IMR-90 (cell line): ENCODE data around the gene TF. TPM values are rescaled to one million over a fixed set of nuclear protein-coding genes. Genes with fewer than 3 reads are reported as not detected.

Experiments
- ATAC-seq: fragments of 200-7000 bp; cut with Tn5 transposase; 2 replicates; pipeline ENCODE4 v1.9.1; 2020; ENCODE audit warnings: low read depth, mild to moderate bottlenecking, moderate library complexity
- BruUV-seq: library from RNA; stranded (reverse); fragments of 400-500 nt; replicated peaks from 2 replicates; lab custom pipeline; 2021; lab: Mats Ljungman, UMichigan
- CTCF ChIA-PET: fragments of 300-600 bp; formaldehyde crosslinking; extraction: SDS; loops from one replicate; lab custom pipeline; 2021; ENCODE audit warnings: antibody characterized with exemption; lab: Yijun Ruan, JAX
- POLR2A ChIA-PET: fragments of 300-600 bp; sonication (Branson Sonifier 250); formaldehyde crosslinking; loops from one replicate; lab custom pipeline; 2022; ENCODE audit warnings: antibody characterized with exemption; ENCODE audit not compliant: unreplicated experiment; lab: Charles Lee
- DNase-seq: peaks from one replicate; pipeline ENCODE4 v3.0.0; 2013
- H2AFZ ChIP-seq: replicated peaks from 2 replicates; pipeline ENCODE3; 2013; ENCODE audit warnings: low read length, mild to moderate bottlenecking; ENCODE audit not compliant: poor library complexity
- H2AK5ac ChIP-seq: 2 replicates; pipeline ENCODE4 v1.6.1; 2013; ENCODE audit warnings: low read depth, low read length, inconsistent platforms
- H2AK9ac ChIP-seq: replicated peaks from 2 replicates; pipeline ENCODE3; 2013; ENCODE audit warnings: mild to moderate bottlenecking, low read depth, low read length, moderate library complexity; ENCODE audit not compliant: poor library complexity
- H2BK120ac ChIP-seq: 2 replicates; pipeline ENCODE4 v1.6.1; 2013; ENCODE audit warnings: low read depth, low read length, inconsistent platforms
- H2BK15ac ChIP-seq: 3 replicates; pipeline ENCODE4 v1.6.1; 2013; ENCODE audit warnings: low read depth, low read length, inconsistent platforms
- H2BK20ac ChIP-seq: 2 replicates; pipeline ENCODE4 v1.6.1; 2013; ENCODE audit warnings: low read depth, mild to moderate bottlenecking, inconsistent platforms, low read length, moderate library complexity
- H2BK5ac ChIP-seq: 2 replicates; pipeline ENCODE4 v1.6.1; 2013; ENCODE audit warnings: mild to moderate bottlenecking, low read depth, low read length, inconsistent platforms; ENCODE audit not compliant: poor library complexity, severe bottlenecking
- H3K14ac ChIP-seq: replicated peaks from 2 replicates; pipeline ENCODE4 v1.6.1; 2013; ENCODE audit warnings: low read depth, low read length, inconsistent platforms
- H3K18ac ChIP-seq: 2 replicates; pipeline ENCODE4 v1.6.1; 2013; ENCODE audit warnings: low read depth, low read length, control low read depth
- H3K23ac ChIP-seq: 2 replicates; pipeline ENCODE4 v1.6.1; 2013; ENCODE audit warnings: low read depth, low read length, inconsistent platforms
- H3K27ac ChIP-seq: 2 replicates; pipeline ENCODE4 v1.5.1; 2013; ENCODE audit warnings: mild to moderate bottlenecking, control low read depth, low read length; ENCODE audit not compliant: insufficient read depth
- H3K27me3 ChIP-seq: 2 replicates; pipeline ENCODE4 v1.6.1; 2013; ENCODE audit warnings: low read length; ENCODE audit not compliant: control insufficient read depth, insufficient read depth
- H3K36me3 ChIP-seq: 2 replicates; pipeline ENCODE4 v1.6.1; 2013; ENCODE audit warnings: low read length, mixed read lengths; ENCODE audit not compliant: control insufficient read depth, insufficient read depth
- H3K4ac ChIP-seq: 2 replicates; pipeline ENCODE4 v1.6.1; 2013; ENCODE audit warnings: low read depth, low read length, inconsistent platforms
- H3K4me1 ChIP-seq: 2 replicates; pipeline ENCODE4 v1.6.1; 2013; ENCODE audit warnings: low read length, mixed read lengths; ENCODE audit not compliant: control insufficient read depth, insufficient read depth
- H3K4me2 ChIP-seq: 2 replicates; pipeline ENCODE4 v1.6.1; 2013; ENCODE audit warnings: low read depth, mild to moderate bottlenecking, control low read depth, low read length, moderate library complexity
- H3K4me3 ChIP-seq: 2 replicates; pipeline ENCODE4 v1.5.1; 2013; ENCODE audit warnings: low read depth, mild to moderate bottlenecking, control low read depth, low read length, moderate library complexity; ENCODE audit not compliant: insufficient read depth
- H3K56ac ChIP-seq: 2 replicates; pipeline ENCODE4 v1.6.1; 2013; ENCODE audit warnings: low read length, inconsistent platforms; ENCODE audit not compliant: insufficient read depth; ENCODE audit errors: extremely low read depth
- H3K79me1 ChIP-seq, 2 experiments: 2 replicates each; pipeline ENCODE4 v1.6.1; 2013; ENCODE audit warnings: low read length in 2 of 2, inconsistent platforms in 1 of 2, low read depth in 1 of 2
- H3K9ac ChIP-seq: 2 replicates; pipeline ENCODE4 v1.6.1; 2013; ENCODE audit warnings: low read depth, low read length, control low read depth
- H3K9me1 ChIP-seq: 2 replicates; pipeline ENCODE4 v1.6.1; 2013; ENCODE audit warnings: low read length, inconsistent platforms; ENCODE audit not compliant: insufficient read depth
- H3K9me3 ChIP-seq: 2 replicates; pipeline ENCODE4 v1.6.1; 2013; ENCODE audit warnings: low read length; ENCODE audit not compliant: control insufficient read depth, insufficient read depth
- H4K20me1 ChIP-seq: 2 replicates; pipeline ENCODE4 v1.6.1; 2013; ENCODE audit warnings: low read length, inconsistent platforms; ENCODE audit not compliant: insufficient read depth
- H4K5ac ChIP-seq: 2 replicates; pipeline ENCODE4 v1.6.1; 2013; ENCODE audit warnings: mild to moderate bottlenecking, low read depth, low read length, control low read depth
- H4K8ac ChIP-seq, 2 experiments: 2 replicates each; pipeline ENCODE4 v1.6.1; 2013; ENCODE audit warnings: low read depth in 2 of 2, low read length in 2 of 2, control low read depth in 1 of 2, inconsistent platforms in 1 of 2
- H4K91ac ChIP-seq: 2 replicates; pipeline ENCODE4 v1.6.1; 2013; ENCODE audit warnings: low read depth, low read length, inconsistent platforms; ENCODE audit not compliant: insufficient read depth
- CEBPB ChIP-seq: IDR thresholded peaks from 2 replicates; pipeline ENCODE4 v1.6.1; 2012; ENCODE audit warnings: low read depth, low read length, improper control_type of control experiment
- FOS ChIP-seq: fragments of 150-350 bp; IDR thresholded peaks from 2 replicates; pipeline ENCODE4 v1.6.1; 2016; ENCODE audit warnings: low read depth, low read length
- MXI1 ChIP-seq: IDR thresholded peaks from 2 replicates; pipeline ENCODE4 v1.6.1; 2012; ENCODE audit warnings: low read depth, mild to moderate bottlenecking, low read length, moderate library complexity, borderline replicate concordance
- NFE2L2 ChIP-seq: fragments of 150-350 bp; IDR thresholded peaks from 2 replicates; pipeline ENCODE4 v1.6.1; 2016; ENCODE audit warnings: low read depth, mild to moderate bottlenecking, low read length
- POLR2A ChIP-seq: IDR thresholded peaks from 2 replicates; pipeline ENCODE4 v1.6.1; 2012; ENCODE audit warnings: mild to moderate bottlenecking, low read depth, low read length
- RAD21 ChIP-seq: IDR thresholded peaks from 2 replicates; pipeline ENCODE4 v1.6.1; 2012; ENCODE audit warnings: low read length, improper control_type of control experiment
- RFX5 ChIP-seq: IDR thresholded peaks from 2 replicates; pipeline ENCODE4 v1.8.0; 2012; ENCODE audit warnings: low read depth, mild to moderate bottlenecking, low read length, moderate library complexity
- WGBS, 2 experiments: methylation state at CpG; one replicate each; pipeline versions ENCODE4 v1.1.5 to v1.1.7; 2013; ENCODE audit warnings: missing lambda C conversion rate in 2 of 2; ENCODE audit not compliant: insufficient read length in 1 of 2; ENCODE audit errors: extremely low coverage in 2 of 2; 5-methylcytosine and 5-hydroxymethylcytosine counted together
- dilution Hi-C: fragments of 300-500 bp; cut with HindIII; formaldehyde crosslinking; loops from one replicate; pipeline ENCODE4 v1.14.3; 2018; ENCODE audit warnings: low sequenced_read_pairs; ENCODE audit not compliant: unreplicated experiment
- in situ Hi-C: fragments of 300-500 bp; cut with MboI; formaldehyde crosslinking; loops from 3 replicates; pipeline ENCODE4 v1.14.3; 2019; ENCODE audit warnings: low sequenced_read_pairs, inconsistent platforms, mixed read lengths
- intact Hi-C: fragments of 100-400 bp; cut with micrococcal nuclease; formaldehyde crosslinking; loops from 2 replicates; pipeline ENCODE4 v1.10.0; 2022
- polyA plus RNA-seq, 3 experiments: library from polyadenylated mRNA; depleted of rRNA; stranded (reverse); fragments of >200 nt; gene quantifications; 2 replicates each; pipeline ENCODE4 v1.2.3, GENCODE V29; 2012; ENCODE audit warnings: low replicate concordance in 1 of 3
- total RNA-seq: library from RNA; depleted of rRNA; stranded (reverse); fragments of >200 nt; gene quantifications from 2 replicates; pipeline ENCODE4 v1.2.3, GENCODE V29; 2012
- TF ChIP-seq, protein P1 (sequence below): conservative IDR thresholded peaks from 2 replicates; pipeline ENCODE4 v1.5.1; 2012; ENCODE audit warnings: mild to moderate bottlenecking, low read depth, low read length, improper control_type of control experiment
- TF ChIP-seq, protein P2 (sequence below): fragments of 150-350 bp; IDR thresholded peaks from 2 replicates; pipeline ENCODE4 v1.6.1; 2017; ENCODE audit warnings: mild to moderate bottlenecking, antibody characterized with exemption, low read length, low read depth
- TF ChIP-seq, protein P3 (sequence below): fragments of 150-350 bp; IDR thresholded peaks from 2 replicates; pipeline ENCODE4 v1.6.1; 2016; ENCODE audit warnings: low read depth, mild to moderate bottlenecking, low read length, moderate library complexity, borderline replicate concordance

The TF gene
- total and polyA plus RNA-seq, 2 of the 4 experiments (the other 2 are of a cell fraction) = 0.07 TPM; not detected in 1

DNA sequence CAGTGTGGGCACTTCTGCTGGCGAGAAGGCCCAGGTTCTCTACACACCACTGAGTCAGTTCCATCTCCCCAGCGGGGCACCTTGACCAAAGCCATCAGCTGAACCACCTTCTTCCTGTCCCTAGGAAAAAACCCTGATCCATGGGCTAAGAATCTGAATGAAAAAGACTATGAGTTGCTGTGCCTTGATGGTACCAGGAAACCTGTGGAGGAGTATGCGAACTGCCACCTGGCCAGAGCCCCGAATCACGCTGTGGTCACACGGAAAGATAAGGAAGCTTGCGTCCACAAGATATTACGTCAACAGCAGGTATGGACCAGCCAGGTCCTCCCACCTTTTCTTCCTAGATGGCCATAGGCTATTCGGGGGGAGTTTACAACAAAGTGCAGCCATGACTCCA is 29.1 kb downstream of the TF start:
- Histone ChIP-seq H3K27ac (no peak overlapping the region), H4K20me1 (no peaks in the 10 kb centered on the region), H2BK120ac (no peak overlapping the region), H3K18ac (no peak overlapping the region), H3K79me1 (no peaks in the 10 kb centered on the region), H3K9me1 (no peaks in the 10 kb centered on the region), H4K91ac (no peak overlapping the region), H3K4me3 (no peak overlapping the region), H2BK5ac (no peak overlapping the region), H3K4ac (no peak overlapping the region), H3K23ac (no peak overlapping the region), H3K9ac (no peak overlapping the region), H4K8ac (no peak overlapping the region), H2AK9ac (no peak overlapping the region), H3K4me1 (no peaks in the 10 kb centered on the region), H3K27me3 (peaks cover 8% of the 10 kb centered on the region), H2AFZ (peak overlapping the region; percentile 5), H3K4me2 (no peak overlapping the region), H3K14ac (no peak overlapping the region), H4K5ac (no peak overlapping the region), H3K36me3 (no peaks in the 10 kb centered on the region), H2AK5ac (no peak overlapping the region), H3K56ac (no peak overlapping the region), H2BK15ac (no peak overlapping the region), H2BK20ac (no peak overlapping the region), H3K9me3 (no peaks in the 10 kb centered on the region)
- BruUV-seq = no TSS peak
- in situ Hi-C loops = no loop called here
- ChIA-PET POLR2A (no interaction called here), CTCF (no interaction called here)
- ATAC-seq (no peak), DNase-seq (no peak)
- intact Hi-C loops = no loop called here
- dilution Hi-C loops = no loop called here
- no CpG with 5 or more reads among the region's 9 CpGs for WGBS, 2 experiments
- TF ChIP-seq RFX5 = no peak
- TF ChIP-seq RAD21 = no peak
- TF ChIP-seq, protein P1, sequence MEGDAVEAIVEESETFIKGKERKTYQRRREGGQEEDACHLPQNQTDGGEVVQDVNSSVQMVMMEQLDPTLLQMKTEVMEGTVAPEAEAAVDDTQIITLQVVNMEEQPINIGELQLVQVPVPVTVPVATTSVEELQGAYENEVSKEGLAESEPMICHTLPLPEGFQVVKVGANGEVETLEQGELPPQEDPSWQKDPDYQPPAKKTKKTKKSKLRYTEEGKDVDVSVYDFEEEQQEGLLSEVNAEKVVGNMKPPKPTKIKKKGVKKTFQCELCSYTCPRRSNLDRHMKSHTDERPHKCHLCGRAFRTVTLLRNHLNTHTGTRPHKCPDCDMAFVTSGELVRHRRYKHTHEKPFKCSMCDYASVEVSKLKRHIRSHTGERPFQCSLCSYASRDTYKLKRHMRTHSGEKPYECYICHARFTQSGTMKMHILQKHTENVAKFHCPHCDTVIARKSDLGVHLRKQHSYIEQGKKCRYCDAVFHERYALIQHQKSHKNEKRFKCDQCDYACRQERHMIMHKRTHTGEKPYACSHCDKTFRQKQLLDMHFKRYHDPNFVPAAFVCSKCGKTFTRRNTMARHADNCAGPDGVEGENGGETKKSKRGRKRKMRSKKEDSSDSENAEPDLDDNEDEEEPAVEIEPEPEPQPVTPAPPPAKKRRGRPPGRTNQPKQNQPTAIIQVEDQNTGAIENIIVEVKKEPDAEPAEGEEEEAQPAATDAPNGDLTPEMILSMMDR = no peak
- no peak for TF ChIP-seq CEBPB
- no peak for TF ChIP-seq NFE2L2
- TF ChIP-seq MXI1 = no peak
- TF ChIP-seq FOS = no peak
- TF ChIP-seq, protein P2, sequence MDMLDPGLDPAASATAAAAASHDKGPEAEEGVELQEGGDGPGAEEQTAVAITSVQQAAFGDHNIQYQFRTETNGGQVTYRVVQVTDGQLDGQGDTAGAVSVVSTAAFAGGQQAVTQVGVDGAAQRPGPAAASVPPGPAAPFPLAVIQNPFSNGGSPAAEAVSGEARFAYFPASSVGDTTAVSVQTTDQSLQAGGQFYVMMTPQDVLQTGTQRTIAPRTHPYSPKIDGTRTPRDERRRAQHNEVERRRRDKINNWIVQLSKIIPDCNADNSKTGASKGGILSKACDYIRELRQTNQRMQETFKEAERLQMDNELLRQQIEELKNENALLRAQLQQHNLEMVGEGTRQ = no peak
- TF ChIP-seq, protein P3, sequence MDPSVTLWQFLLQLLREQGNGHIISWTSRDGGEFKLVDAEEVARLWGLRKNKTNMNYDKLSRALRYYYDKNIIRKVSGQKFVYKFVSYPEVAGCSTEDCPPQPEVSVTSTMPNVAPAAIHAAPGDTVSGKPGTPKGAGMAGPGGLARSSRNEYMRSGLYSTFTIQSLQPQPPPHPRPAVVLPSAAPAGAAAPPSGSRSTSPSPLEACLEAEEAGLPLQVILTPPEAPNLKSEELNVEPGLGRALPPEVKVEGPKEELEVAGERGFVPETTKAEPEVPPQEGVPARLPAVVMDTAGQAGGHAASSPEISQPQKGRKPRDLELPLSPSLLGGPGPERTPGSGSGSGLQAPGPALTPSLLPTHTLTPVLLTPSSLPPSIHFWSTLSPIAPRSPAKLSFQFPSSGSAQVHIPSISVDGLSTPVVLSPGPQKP = no peak
- TF ChIP-seq POLR2A = no peak
